H9 (cell line): ENCODE measurements around the gene TMEM134. TPM values are rescaled to one million over a fixed set of nuclear protein-coding genes. Genes with fewer than 3 reads are reported as not detected.
"Not testable (repeated sequence)": the region's sequence is repeated elsewhere in the genome, so short reads cannot be mapped to it uniquely, and the experiment has no call there.

Experiments
- DNase-seq: peaks from one replicate; pipeline ENCODE4 v3.0.0-alpha.2; 2017
- H2AFZ ChIP-seq: one replicate; pipeline ENCODE4 v1.6.1; 2013; ENCODE audit warnings: mild to moderate bottlenecking, low read length, control low read depth, moderate library complexity
- H2AK5ac ChIP-seq: 2 replicates; pipeline ENCODE4 v1.6.1; 2013; ENCODE audit warnings: low read length, control low read depth, mixed read lengths; ENCODE audit not compliant: insufficient read length
- H2BK120ac ChIP-seq: one replicate; pipeline ENCODE4 v1.6.1; 2013; ENCODE audit warnings: low read depth, mild to moderate bottlenecking, low read length, control low read depth, inconsistent platforms; ENCODE audit not compliant: poor library complexity, severe bottlenecking
- H2BK12ac ChIP-seq: 2 replicates; pipeline ENCODE4 v1.6.1; 2013; ENCODE audit warnings: low read length, control low read depth, mixed read lengths, low read depth; ENCODE audit not compliant: insufficient read length
- H2BK15ac ChIP-seq: 2 replicates; pipeline ENCODE4 v1.6.1; 2013; ENCODE audit warnings: low read depth, low read length, control low read depth
- H2BK20ac ChIP-seq: one replicate; pipeline ENCODE4 v1.6.1; 2013; ENCODE audit warnings: low read depth, mild to moderate bottlenecking, low read length, control low read depth, inconsistent platforms; ENCODE audit not compliant: poor library complexity, severe bottlenecking
- H2BK5ac ChIP-seq: 2 replicates; pipeline ENCODE4 v1.6.1; 2013; ENCODE audit warnings: low read length, control low read depth, mixed read lengths; ENCODE audit not compliant: insufficient read length
- H3K14ac ChIP-seq: 2 replicates; pipeline ENCODE4 v1.6.1; 2013; ENCODE audit warnings: low read length, control low read depth; ENCODE audit not compliant: insufficient read depth
- H3K18ac ChIP-seq: 2 replicates; pipeline ENCODE4 v1.6.1; 2013; ENCODE audit warnings: low read depth, mild to moderate bottlenecking, mixed read lengths, low read length, control low read depth; ENCODE audit not compliant: insufficient read length
- H3K23ac ChIP-seq: 2 replicates; pipeline ENCODE4 v1.6.1; 2013; ENCODE audit warnings: low read length, control low read depth, mixed read lengths, low read depth; ENCODE audit not compliant: insufficient read length
- H3K23me2 ChIP-seq: 2 replicates; pipeline ENCODE4 v1.6.1; 2013; ENCODE audit warnings: low read depth, mild to moderate bottlenecking, mixed read lengths, low read length, control low read depth; ENCODE audit not compliant: insufficient read length, poor library complexity, severe bottlenecking
- H3K27ac ChIP-seq: 2 replicates; pipeline ENCODE4 v1.5.1; 2013; ENCODE audit warnings: low read length, control low read depth, mixed read lengths, low read depth; ENCODE audit not compliant: insufficient read length
- H3K27me3 ChIP-seq: 2 replicates; pipeline ENCODE4 v1.6.1; 2013; ENCODE audit warnings: low read length, control low read depth, inconsistent platforms; ENCODE audit not compliant: insufficient read depth
- H3K4ac ChIP-seq: 2 replicates; pipeline ENCODE4 v1.6.1; 2013; ENCODE audit warnings: low read depth, mild to moderate bottlenecking, control low read depth, inconsistent platforms, low read length, moderate library complexity
- H3K4me1 ChIP-seq: 2 replicates; pipeline ENCODE4 v1.6.1; 2013; ENCODE audit warnings: low read length, control low read depth, inconsistent platforms; ENCODE audit not compliant: insufficient read depth
- H3K4me2 ChIP-seq: 2 replicates; pipeline ENCODE4 v1.6.1; 2013; ENCODE audit warnings: low read length, control low read depth, mixed read lengths; ENCODE audit not compliant: insufficient read length, insufficient read depth
- H3K56ac ChIP-seq: 2 replicates; pipeline ENCODE4 v1.6.1; 2013; ENCODE audit warnings: low read depth, mild to moderate bottlenecking, mixed read lengths, low read length, control low read depth; ENCODE audit not compliant: insufficient read length
- H3K79me1 ChIP-seq: 2 replicates; pipeline ENCODE4 v1.6.1; 2013; ENCODE audit warnings: low read depth, mild to moderate bottlenecking, moderate library complexity, low read length, control low read depth, inconsistent platforms; ENCODE audit not compliant: insufficient read depth, poor library complexity, severe bottlenecking
- H3K79me2 ChIP-seq: 2 replicates; pipeline ENCODE4 v1.6.1; 2013; ENCODE audit warnings: low read length, control low read depth, inconsistent platforms; ENCODE audit not compliant: insufficient read depth
- H3K9ac ChIP-seq: 2 replicates; pipeline ENCODE4 v1.6.1; 2013; ENCODE audit warnings: low read length, control low read depth, mixed read lengths; ENCODE audit not compliant: insufficient read length; ENCODE audit errors: extremely low read depth
- H3K9me3 ChIP-seq: one replicate; pipeline ENCODE4 v1.6.1; 2013; ENCODE audit warnings: low read depth, low read length, inconsistent platforms; ENCODE audit not compliant: control insufficient read depth
- H3T11ph ChIP-seq: one replicate; pipeline ENCODE4 v1.6.1; 2013; ENCODE audit warnings: mild to moderate bottlenecking, low read length, control low read depth, inconsistent platforms
- H4K20me1 ChIP-seq: one replicate; pipeline ENCODE4 v1.6.1; 2013; ENCODE audit not compliant: control insufficient read depth, insufficient read length, insufficient read depth
- H4K5ac ChIP-seq: 2 replicates; pipeline ENCODE4 v1.6.1; 2013; ENCODE audit warnings: low read depth, mild to moderate bottlenecking, mixed read lengths, low read length, control low read depth; ENCODE audit not compliant: insufficient read length
- H4K8ac ChIP-seq: replicated peaks from 2 replicates; pipeline ENCODE4 v1.6.1; 2013; ENCODE audit warnings: low read length, control low read depth, mixed read lengths, low read depth; ENCODE audit not compliant: insufficient read length
- H4K91ac ChIP-seq: 2 replicates; pipeline ENCODE4 v1.6.1; 2013; ENCODE audit warnings: low read depth, mild to moderate bottlenecking, moderate library complexity, mixed read lengths, low read length, control low read depth; ENCODE audit not compliant: insufficient read length
- H3K27ac Mint-ChIP-seq, 3 experiments: 2 replicates in 2 of 3; 3 replicates in 1 of 3; pipeline ENCODE4 v1.8.0; 2020 to 2021; ENCODE audit warnings: mixed read lengths in 3 of 3, mild to moderate bottlenecking in 1 of 3, moderate library complexity in 1 of 3
- H3K27me3 Mint-ChIP-seq: 2 replicates; pipeline ENCODE4 v1.8.0; 2021; ENCODE audit warnings: low read depth, mild to moderate bottlenecking, moderate library complexity, mixed read lengths
- H3K36me3 Mint-ChIP-seq, 3 experiments: 2 replicates in 2 of 3; 3 replicates in 1 of 3; pipeline ENCODE4 v1.8.0; 2020 to 2021; ENCODE audit warnings: low read depth in 3 of 3, mixed read lengths in 3 of 3; ENCODE audit not compliant: insufficient read depth in 1 of 3
- H3K4me1 Mint-ChIP-seq, 2 experiments: 2 replicates each; pipeline ENCODE4 v1.8.0; 2020; ENCODE audit warnings: mixed read lengths in 2 of 2
- H3K4me3 Mint-ChIP-seq, 2 experiments: 2 replicates in 1 of 2; 3 replicates in 1 of 2; pipeline ENCODE4 v1.8.0; 2020 to 2021; ENCODE audit warnings: mild to moderate bottlenecking in 2 of 2, mixed read lengths in 2 of 2, moderate library complexity in 1 of 2
- H3K9me3 Mint-ChIP-seq, 2 experiments: 2 replicates in 1 of 2; 3 replicates in 1 of 2; pipeline ENCODE4 v1.8.0; 2020; ENCODE audit warnings: mild to moderate bottlenecking in 2 of 2, mixed read lengths in 2 of 2, moderate library complexity in 1 of 2
- CTCF ChIP-seq: fragments of 200-600 bp; sonication (generic); conservative IDR thresholded peaks from 3 replicates; pipeline ENCODE4 v1.8.0; 2021; ENCODE audit warnings: antibody characterized with exemption, mild to moderate bottlenecking
- WGBS: extraction: QIAGEN DNeasy Blood & Tissue Kit; methylation state at CpG from one replicate; pipeline ENCODE4 v1.1.7; 2013; ENCODE audit warnings: missing lambda C conversion rate, low lambda C conversion rate, mixed read lengths; ENCODE audit not compliant: insufficient read length; ENCODE audit errors: extremely low coverage; 5-methylcytosine and 5-hydroxymethylcytosine counted together
- total RNA-seq: library from RNA; stranded (reverse); gene quantifications from 2 replicates; pipeline ENCODE4 v1.2.1, GENCODE V29; 2021

TMEM134 gene
- total RNA-seq, 1 experiment from 2014 or later: 53.6 TPM

DNA sequence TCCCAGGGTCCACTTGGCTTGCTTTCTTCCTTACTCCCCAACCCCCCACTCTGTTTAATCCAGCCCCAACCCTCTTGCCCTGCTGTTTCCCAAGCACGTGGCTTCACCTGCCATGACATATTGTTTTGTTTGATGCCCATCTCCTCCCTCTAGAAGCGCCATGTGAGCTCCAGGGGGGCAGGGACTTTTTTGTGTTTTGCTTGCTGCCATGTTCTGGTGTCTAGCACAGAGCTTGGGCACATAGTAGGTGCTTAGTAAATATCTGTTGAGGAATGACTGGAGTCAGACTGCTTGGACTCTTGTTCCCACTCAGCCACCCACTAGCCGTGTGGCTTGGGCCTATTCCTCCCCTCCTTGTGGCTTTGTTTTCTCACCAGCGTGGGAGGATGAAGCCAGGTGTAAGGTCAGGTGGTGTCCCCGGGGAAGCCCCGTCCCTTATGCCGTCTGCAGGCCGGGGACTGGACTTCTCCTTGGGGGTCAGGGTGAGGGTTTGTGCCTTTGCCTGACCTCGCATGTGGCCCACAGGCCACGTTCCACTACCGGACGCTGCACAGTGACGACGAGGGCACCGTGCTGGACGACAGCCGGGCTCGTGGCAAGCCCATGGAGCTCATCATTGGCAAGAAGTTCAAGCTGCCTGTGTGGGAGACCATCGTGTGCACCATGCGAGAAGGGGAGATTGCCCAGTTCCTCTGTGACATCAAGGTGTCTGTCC, 17.6 kb upstream of the TMEM134 start:
- Histone ChIP-seq H2BK20ac (no peak overlapping the region), H3K4me1 (no peaks in the 10 kb centered on the region; the same call in 1 of the 2 replicates), H2BK12ac (no peak overlapping the region), H2AFZ (no peak overlapping the region), H2BK5ac (no peak overlapping the region), H3K23me2 (no peaks in the 10 kb centered on the region), H4K5ac (no peak overlapping the region), H3T11ph (no peak overlapping the region), H3K79me2 (no peaks in the 10 kb centered on the region), H3K14ac (no peak overlapping the region; the same call in 1 of the 2 replicates), H3K9me3 (no peaks in the 10 kb centered on the region), H3K4ac (no peak overlapping the region), H3K27ac (no peak overlapping the region), H2BK15ac (no peak overlapping the region), H3K4me2 (no peak overlapping the region), H4K91ac (no peak overlapping the region), H2AK5ac (no peak overlapping the region), H3K27me3 (no peaks in the 10 kb centered on the region; the same call in 1 of the 2 replicates), H4K8ac (no peak overlapping the region), H2BK120ac (no peak overlapping the region), H3K18ac (no peak overlapping the region), H3K56ac (no peak overlapping the region), H3K23ac (no peak overlapping the region), H4K20me1 (no peaks in the 10 kb centered on the region), H3K79me1 (no peaks in the 10 kb centered on the region), H3K9ac (no peak overlapping the region)
- DNase-seq: no peak
- Mint-ChIP-seq H3K4me3 (no peak overlapping the region), H3K36me3 (peaks cover 9 to 26% (median 20%) of the 10 kb centered on the region in 3 experiments), H3K27ac (peak overlapping the region in 1 of 3 experiments; percentile 25; a peak in 2 of 7 replicates), H3K27me3 (peaks cover 22% of the 10 kb centered on the region), H3K4me1 (peaks cover 19 to 25% of the 10 kb centered on the region in 2 experiments), H3K9me3 (no peaks in the 10 kb centered on the region)
- no CpG with 5 or more reads among the region's 20 CpGs for WGBS
- TF ChIP-seq CTCF: no peak

DNA sequence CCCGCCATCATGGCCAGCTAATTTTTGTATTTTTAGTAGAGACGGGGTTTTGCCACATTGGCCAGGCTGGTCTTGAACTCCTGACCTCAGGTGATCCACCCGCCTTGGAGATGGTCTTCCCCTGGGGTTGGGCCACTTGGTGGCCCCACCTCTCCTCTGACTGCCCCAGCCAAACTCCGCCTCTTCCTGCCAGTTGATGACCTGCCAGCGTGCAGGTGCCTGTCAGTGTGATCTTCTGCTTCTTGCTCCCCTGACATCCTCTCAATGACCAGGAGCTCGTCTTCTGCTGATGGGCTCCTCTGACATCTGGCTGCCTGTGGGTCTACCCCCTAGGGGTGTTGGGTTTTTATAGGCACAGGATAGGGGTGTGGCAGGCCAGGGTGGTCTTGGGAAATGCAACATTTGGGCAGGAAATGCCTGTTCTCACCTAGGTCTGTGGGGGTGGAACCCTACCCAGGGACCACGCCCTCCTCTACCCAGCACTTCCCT, 16.9 kb upstream of the TMEM134 start:
- not testable (repeated sequence) for H4K20me1 ChIP-seq, H2AK5ac ChIP-seq, H3K9ac ChIP-seq, H3K23me2 ChIP-seq, H4K91ac ChIP-seq, H3K27me3 ChIP-seq, H3K4ac ChIP-seq, H2BK15ac ChIP-seq, H2AFZ ChIP-seq, H3K14ac ChIP-seq, H3K9me3 Mint-ChIP-seq, H3K9me3 ChIP-seq, H2BK20ac ChIP-seq, H2BK12ac ChIP-seq, H3K4me3 Mint-ChIP-seq, H3K23ac ChIP-seq, H3K79me1 ChIP-seq, H2BK120ac ChIP-seq, H3K18ac ChIP-seq, H4K5ac ChIP-seq, H3K27ac ChIP-seq, H3K4me1 ChIP-seq, H4K8ac ChIP-seq, H3K27ac Mint-ChIP-seq, H2BK5ac ChIP-seq, H3T11ph ChIP-seq, H3K79me2 ChIP-seq, H3K56ac ChIP-seq, H3K4me2 ChIP-seq
- peak; percentile 73 for DNase-seq
- WGBS: no CpG with 5 or more reads among the region's 7 CpGs
- peaks cover 9 to 22% (median 18%) of the 10 kb centered on the region in 3 experiments for H3K36me3 Mint-ChIP-seq
- H3K27me3 Mint-ChIP-seq: peaks cover 24% of the 10 kb centered on the region
- H3K4me1 Mint-ChIP-seq: peaks cover 19 to 25% of the 10 kb centered on the region in 2 experiments
